HG03060 (cell line): ENCODE data around the gene DRG2.

Experiments used
- ATAC-seq: cut with Tn5 transposase; IDR thresholded peaks from one replicate; pipeline ENCODE4 v1.9.1; 2021; ENCODE audit warnings: low read depth, moderate number of reproducible peaks; ENCODE audit not compliant: unreplicated experiment

DRG2 gene

DNA sequence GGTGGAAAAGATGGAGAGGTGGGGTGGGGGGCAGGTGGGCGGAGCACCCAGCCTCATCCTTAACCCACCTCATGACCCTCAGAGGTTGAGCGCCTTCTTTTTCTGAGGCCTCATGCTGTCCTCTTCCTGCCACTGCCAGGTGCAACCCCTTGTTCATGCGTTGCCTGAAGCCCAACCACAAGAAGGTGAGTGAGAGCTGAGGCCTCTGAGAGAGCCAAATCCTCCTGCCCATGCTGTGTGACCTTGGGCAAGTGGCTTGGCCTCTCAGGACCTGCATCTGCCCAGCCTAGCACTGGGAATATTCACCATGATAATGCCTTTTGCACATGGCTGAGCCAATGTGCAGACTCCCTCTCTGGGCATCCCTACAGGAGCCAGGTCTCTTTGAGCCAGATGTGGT, 52.9 kb downstream of the DRG2 start:
- no peak for ATAC-seq

DNA sequence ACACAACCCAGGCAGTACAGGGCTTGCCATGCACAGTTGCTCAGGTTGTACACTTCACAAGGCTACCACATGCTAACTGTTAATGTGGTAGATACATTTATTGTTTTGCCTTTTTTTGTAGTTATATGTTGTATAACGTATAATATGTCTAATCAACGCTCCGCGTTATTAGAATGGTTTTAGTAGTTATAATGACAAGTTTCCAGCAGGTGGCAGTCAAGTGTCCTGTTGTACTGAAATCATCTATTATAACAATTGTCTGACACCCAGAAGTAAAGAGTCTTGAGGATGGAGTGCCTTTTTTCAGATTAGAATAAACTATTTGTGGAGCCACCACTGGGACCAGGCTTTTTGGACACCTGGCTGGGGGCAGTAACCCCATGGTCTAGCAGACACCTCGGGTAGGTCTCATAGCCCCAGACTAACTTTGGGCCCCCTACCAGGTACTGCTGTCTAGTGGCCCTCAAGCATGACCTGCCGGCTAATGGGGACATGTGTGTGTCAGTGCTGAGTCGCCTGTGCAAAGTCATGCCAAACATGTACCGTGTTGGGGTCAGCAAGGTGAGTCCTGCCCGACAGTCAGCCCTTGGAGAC, 53.6 kb downstream of the DRG2 start:
- ATAC-seq, result no peak

DNA sequence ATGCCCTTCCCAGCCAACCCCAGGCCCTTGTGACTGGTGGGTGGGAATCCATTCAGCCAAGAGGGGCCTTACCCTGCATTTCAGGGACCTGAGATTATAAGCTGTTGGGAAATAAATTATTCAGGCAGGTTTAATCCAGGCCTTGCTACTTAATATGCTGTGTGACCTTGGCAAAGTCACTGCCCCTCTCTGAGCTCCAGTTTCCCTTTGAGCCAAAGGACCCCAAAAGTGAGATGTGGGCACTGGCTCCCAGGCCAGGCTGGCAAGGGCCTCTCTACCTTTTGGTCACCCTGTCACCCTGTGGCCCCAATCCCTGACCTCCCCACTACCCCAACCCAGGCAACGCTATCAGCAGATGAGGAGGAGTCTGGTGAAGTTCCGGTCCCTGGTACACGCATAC, 54.7 kb downstream of the DRG2 start:
- no peak for ATAC-seq

DNA sequence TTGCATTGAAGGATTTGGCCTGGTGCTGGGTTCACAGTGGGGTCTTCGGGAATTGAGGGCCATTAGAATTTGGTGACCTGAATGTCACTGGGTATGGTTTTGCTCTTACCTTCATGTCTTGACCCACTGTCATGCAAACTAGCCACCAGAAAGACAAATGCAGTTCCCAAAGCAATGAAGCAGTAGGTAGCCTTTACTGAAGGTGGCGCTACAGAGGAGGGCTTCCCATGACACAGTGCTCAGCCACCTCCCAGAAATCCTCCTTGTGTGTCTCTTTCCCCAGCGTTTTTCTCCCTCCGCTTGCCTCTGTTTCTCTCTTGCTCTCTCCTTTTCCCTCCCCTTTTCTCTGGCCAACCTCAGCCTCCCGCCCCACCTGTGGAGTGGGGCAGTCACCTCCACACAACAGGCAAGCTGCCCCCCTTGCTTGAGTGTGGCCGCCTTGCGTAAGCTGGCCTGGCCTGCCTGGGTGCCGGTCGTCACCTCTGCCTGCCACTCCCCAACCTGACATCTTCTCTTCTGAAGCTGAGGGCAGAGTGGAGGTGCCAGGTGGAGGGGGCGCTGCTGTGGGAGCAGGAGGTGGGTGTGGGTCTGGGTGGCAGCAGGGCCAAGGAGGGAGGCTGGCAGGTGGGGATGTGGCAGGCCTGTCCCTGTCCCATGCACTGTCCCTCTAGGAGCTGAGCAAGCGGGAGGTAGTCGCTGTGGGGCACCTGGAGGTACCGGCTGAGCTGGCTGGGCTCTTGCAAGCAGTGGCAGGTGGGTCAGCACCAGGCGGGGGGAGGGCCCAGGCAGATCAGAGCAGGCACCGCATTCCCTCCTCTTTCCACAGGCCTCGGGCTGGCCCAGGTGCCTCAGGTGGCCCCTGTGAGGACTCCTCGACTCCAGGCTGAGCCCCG, 55.5 kb downstream of the DRG2 start:
- no peak for ATAC-seq

DNA sequence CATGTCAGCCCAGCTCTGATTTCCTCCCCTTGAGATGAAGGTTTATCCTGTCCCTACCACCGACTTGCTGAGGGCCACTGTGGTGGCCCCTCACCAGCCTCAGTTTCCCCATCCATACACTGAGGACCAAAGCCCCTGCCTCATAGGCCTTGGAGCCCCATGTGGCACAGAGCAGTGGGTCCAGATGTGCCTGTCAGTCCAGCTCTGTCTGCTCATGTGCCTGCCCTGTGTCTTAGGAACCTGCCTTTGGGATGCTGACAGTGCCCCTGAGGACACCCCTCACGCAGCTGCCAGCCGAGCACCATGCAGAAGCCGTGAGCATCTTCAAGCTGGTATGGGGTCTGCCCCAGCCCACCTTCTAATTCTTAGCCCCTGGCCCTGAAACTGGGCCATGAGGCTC, 56.5 kb downstream of the DRG2 start:
- ATAC-seq, result no peak

DNA sequence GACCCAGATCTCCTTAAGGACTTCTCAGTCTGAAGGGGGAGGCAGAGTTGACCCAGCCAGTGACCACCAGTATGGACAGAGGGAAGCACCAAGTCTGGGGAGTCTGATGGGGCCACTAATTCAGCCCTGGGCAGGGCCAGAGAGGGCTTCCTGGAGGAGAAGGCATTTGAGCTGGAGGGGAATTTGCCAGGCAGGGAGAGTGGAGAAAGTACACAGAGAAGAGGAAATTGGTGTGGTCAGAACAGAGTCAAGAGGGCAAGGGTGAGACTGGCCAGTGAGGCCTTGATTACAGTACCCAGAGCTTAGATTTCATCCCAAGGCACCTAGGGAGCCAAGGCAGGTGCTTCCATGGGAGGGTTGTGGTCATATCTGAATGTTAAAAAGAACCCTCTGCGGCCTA, 57.1 kb downstream of the DRG2 start:
- no peak for ATAC-seq

DNA sequence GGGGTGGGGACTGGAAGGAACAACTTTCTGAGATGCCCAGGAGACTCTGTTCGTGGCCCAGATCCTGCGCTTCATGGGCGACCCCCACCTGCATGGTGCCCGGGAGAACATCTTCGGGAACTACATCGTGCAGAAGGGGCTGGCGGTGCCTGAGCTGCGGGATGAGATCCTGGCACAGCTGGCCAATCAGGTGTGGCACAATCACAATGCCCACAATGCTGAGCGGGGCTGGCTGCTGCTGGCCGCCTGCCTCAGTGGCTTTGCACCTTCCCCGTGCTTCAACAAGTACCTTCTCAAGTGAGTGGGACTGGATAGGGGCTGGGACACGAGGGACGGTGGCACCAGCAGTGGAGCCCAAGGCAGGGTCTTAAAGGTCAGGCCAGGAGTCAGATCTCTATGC, 58.1 kb downstream of the DRG2 start:
- no peak for ATAC-seq

DNA sequence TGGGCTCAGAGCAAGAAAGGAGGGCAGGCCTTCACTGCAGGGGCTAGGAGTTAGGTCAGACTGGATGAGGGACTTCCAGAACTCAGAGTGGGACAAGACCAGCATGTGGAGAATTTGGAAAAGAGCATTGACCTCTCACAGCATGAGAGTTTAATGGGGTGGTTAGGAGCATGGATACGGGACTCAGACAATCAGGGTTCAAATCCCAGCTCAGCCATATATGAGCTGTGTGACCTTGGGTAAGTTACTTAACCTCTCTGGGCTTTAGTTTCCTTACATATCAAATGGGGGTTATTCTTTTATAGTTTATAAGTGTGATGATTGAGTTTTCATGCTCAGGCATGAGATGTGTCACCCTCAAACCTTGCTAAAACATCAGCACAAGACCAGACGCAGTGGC, 58.5 kb downstream of the DRG2 start:
- ATAC-seq, result no peak

DNA sequence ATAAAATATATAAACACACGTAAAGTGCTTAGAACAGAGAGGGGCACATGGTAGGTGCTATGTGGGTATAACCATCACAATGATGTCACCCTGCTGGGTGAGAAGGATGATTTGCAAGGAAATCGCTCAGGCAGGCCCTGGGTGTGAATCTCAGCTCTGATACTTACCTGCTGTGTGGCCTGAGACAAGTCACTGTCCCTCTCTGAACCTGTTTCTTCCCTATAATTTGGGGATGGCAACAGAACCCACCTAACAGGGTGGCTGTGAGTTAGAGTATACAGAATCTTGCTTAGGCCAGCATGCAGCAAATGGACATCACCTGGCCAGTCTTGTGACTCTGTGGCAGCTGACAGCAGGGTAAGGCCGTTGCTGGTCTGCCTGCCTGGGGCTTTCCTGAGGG, 59.2 kb downstream of the DRG2 start:
- ATAC-seq, result no peak

DNA sequence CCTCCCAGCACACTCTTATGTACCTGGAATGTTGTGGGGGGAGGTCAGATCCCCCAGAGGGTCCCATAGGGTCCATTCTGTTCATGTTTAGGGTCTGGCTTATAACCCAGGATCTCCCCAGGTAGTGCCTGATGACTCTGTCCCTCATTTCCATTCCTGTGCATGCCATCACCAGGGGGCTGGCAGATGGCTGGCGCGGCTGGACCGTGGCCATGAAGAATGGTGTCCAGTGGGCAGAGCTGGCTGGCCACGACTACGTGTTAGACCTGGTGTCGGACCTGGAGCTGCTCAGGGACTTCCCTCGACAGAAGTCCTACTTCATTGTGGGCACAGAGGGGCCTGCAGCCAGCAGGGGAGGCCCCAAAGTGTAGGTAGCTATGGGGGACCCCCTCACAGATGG, 60.8 kb downstream of the DRG2 start:
- ATAC-seq, result no peak

DNA sequence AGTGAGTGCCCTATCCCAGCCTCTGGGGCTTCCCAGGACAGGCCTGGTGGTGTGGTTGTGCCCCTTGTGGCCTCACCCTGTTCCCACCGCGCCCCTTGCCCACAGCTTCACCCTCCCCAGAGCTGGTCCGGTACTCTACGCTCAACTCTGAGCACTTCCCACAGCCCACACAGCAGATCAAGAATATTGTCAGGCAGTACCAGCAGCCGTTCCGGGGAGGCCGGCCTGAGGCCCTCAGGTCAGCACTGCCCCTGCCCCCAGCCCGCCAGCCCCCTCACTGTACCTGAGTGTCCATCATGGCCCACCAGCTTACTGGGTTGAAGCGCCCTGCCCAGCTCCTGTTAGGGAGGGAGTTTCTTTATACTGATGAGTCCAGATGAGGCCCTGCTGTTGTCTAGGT, 63.5 kb downstream of the DRG2 start:
- no peak for ATAC-seq

DNA sequence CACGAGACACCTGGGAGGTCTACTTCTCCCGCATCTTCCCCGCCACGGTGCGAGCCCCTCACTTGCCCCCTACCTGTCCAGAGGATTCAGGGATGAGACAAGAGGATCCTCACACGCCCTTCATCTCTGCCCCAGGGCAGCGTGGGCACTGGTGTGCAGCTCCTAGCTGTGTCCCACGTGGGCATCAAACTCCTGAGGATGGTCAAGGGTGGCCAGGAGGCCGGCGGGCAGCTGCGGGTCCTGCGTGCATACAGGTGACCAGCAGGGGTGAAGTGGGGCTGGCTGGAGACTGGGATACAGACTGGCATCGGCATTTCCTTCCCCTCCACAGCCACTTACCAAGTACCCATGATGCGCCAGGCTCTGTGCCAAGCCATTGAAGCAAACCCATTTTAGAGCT, 67.4 kb downstream of the DRG2 start:
- no peak for ATAC-seq

DNA sequence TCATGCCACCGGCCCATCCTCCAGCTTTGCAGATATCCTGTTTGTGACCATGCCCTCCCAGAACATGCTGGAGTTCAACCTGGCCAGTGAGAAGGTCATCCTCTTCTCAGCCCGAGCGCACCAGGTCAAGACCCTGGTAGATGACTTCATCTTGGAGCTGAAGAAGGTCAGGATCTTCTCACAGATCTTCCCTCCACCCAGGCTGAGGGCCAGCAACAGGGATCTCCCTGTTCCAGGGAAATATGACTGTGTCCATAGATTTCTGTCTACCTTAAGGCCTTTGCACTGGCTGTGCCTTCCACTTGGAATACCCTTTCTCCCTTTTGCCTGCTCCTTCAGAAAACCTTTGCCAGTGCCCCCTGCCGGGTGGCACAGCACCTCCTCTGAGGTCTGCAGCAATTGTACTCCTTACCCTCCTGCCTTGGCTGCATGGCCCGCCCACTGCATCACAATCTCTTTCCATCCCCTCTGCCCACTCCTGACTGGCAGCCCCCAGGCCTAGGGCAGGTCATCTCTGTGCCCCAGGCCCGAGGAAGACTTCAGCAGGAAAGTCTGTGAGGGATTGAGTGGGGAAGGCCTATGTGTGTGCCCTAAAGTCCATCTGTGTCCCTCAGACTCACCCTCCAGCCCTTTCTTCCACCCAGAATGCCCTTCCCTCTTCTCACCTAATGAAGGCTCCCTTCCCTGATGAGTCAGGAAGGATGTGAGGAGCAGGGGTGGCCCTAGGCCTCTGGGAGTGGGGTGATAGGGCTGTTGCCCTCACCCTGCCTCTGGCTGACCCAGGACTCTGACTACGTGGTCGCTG, 68.6 kb downstream of the DRG2 start:
- no peak for ATAC-seq

DNA sequence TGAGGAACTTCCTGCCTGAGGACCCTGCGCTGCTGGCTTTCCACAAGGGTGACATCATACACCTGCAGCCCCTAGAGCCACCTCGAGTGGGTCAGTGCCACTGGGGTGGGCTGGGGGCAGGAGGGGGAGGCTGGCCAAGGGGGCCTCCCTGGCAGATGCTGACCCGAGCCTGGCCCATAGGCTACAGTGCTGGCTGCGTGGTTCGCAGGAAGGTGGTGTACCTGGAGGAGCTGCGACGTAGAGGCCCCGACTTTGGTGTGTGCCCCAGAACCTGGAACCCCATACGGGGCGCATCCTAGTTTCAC, 69.2 kb downstream of the DRG2 start:
- no peak for ATAC-seq
